Upper lobe of left lung (tissue), 4 donors: ENCODE data around the gene FIBIN.

Experiments used
- EP300 ChIP-seq, 4 donors: sonication (generic); formaldehyde crosslinking; IDR thresholded peaks; one replicate each; pipeline ENCODE4 v1.5.1; 2017; ENCODE audit warnings: antibody characterized with exemption in 4 of 4, control low read depth in 2 of 4
- POLR2A ChIP-seq, 4 donors: fragments of 450-650 bp; IDR thresholded peaks; one replicate each; pipeline ENCODE4 v1.5.1; 2016 to 2017; ENCODE audit warnings: antibody characterized with exemption in 4 of 4, mild to moderate bottlenecking in 2 of 4
- TF ChIP-seq, protein P1 (sequence below), 6 experiments: fragments of 450-650 bp in 4 of 6; fragments of 200-600 bp in 2 of 6; sonication (generic) in 2 of 6; IDR thresholded peaks; one replicate each; pipeline ENCODE4 v1.5.1; 2016 to 2019; ENCODE audit warnings: antibody characterized with exemption in 6 of 6

DNA sequence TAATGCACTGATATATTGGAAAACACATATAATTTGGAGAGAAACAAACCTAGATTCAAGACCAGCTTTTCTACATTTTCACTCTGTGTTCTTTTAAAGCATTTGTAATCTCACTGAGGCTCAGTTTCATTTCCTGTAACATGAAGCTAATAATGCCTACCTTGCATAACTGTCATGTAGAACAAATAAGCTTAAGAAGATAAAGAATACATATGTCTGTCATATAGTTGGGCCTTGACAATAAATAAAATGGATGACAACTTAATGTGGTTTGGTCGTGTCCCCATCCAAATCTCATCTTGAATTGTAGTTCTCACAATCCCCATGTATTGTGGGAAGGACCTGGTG lies 35.2 kb upstream of the FIBIN start:
- TF ChIP-seq EP300 (IDR thresholded peaks at IDR 0.05) (no peak), POLR2A (IDR thresholded peaks at IDR 0.05) (no peak)
- TF ChIP-seq, protein P1, sequence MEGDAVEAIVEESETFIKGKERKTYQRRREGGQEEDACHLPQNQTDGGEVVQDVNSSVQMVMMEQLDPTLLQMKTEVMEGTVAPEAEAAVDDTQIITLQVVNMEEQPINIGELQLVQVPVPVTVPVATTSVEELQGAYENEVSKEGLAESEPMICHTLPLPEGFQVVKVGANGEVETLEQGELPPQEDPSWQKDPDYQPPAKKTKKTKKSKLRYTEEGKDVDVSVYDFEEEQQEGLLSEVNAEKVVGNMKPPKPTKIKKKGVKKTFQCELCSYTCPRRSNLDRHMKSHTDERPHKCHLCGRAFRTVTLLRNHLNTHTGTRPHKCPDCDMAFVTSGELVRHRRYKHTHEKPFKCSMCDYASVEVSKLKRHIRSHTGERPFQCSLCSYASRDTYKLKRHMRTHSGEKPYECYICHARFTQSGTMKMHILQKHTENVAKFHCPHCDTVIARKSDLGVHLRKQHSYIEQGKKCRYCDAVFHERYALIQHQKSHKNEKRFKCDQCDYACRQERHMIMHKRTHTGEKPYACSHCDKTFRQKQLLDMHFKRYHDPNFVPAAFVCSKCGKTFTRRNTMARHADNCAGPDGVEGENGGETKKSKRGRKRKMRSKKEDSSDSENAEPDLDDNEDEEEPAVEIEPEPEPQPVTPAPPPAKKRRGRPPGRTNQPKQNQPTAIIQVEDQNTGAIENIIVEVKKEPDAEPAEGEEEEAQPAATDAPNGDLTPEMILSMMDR (IDR thresholded peaks at IDR 0.05) = no peak
